H9 (cell line): ENCODE results near the gene ZBTB12. TPM values are rescaled to one million over a fixed set of nuclear protein-coding genes. Genes with fewer than 3 reads are reported as not detected.

Source experiments
- DNase-seq: peaks from one replicate; pipeline ENCODE4 v3.0.0-alpha.2; 2017
- H2AFZ ChIP-seq: one replicate; pipeline ENCODE4 v1.6.1; 2013; ENCODE audit warnings: mild to moderate bottlenecking, low read length, control low read depth, moderate library complexity
- H2AK5ac ChIP-seq: 2 replicates; pipeline ENCODE4 v1.6.1; 2013; ENCODE audit warnings: low read length, control low read depth, mixed read lengths; ENCODE audit not compliant: insufficient read length
- H2BK120ac ChIP-seq: one replicate; pipeline ENCODE4 v1.6.1; 2013; ENCODE audit warnings: low read depth, mild to moderate bottlenecking, low read length, control low read depth, inconsistent platforms; ENCODE audit not compliant: poor library complexity, severe bottlenecking
- H2BK12ac ChIP-seq: 2 replicates; pipeline ENCODE4 v1.6.1; 2013; ENCODE audit warnings: low read length, control low read depth, mixed read lengths, low read depth; ENCODE audit not compliant: insufficient read length
- H2BK15ac ChIP-seq: 2 replicates; pipeline ENCODE4 v1.6.1; 2013; ENCODE audit warnings: low read depth, low read length, control low read depth
- H2BK20ac ChIP-seq: one replicate; pipeline ENCODE4 v1.6.1; 2013; ENCODE audit warnings: low read depth, mild to moderate bottlenecking, low read length, control low read depth, inconsistent platforms; ENCODE audit not compliant: poor library complexity, severe bottlenecking
- H2BK5ac ChIP-seq: 2 replicates; pipeline ENCODE4 v1.6.1; 2013; ENCODE audit warnings: low read length, control low read depth, mixed read lengths; ENCODE audit not compliant: insufficient read length
- H3K14ac ChIP-seq: 2 replicates; pipeline ENCODE4 v1.6.1; 2013; ENCODE audit warnings: low read length, control low read depth; ENCODE audit not compliant: insufficient read depth
- H3K18ac ChIP-seq: 2 replicates; pipeline ENCODE4 v1.6.1; 2013; ENCODE audit warnings: low read depth, mild to moderate bottlenecking, mixed read lengths, low read length, control low read depth; ENCODE audit not compliant: insufficient read length
- H3K23ac ChIP-seq: 2 replicates; pipeline ENCODE4 v1.6.1; 2013; ENCODE audit warnings: low read length, control low read depth, mixed read lengths, low read depth; ENCODE audit not compliant: insufficient read length
- H3K23me2 ChIP-seq: 2 replicates; pipeline ENCODE4 v1.6.1; 2013; ENCODE audit warnings: low read depth, mild to moderate bottlenecking, mixed read lengths, low read length, control low read depth; ENCODE audit not compliant: insufficient read length, poor library complexity, severe bottlenecking
- H3K27ac ChIP-seq: 2 replicates; pipeline ENCODE4 v1.5.1; 2013; ENCODE audit warnings: low read length, control low read depth, mixed read lengths, low read depth; ENCODE audit not compliant: insufficient read length
- H3K27me3 ChIP-seq: 2 replicates; pipeline ENCODE4 v1.6.1; 2013; ENCODE audit warnings: low read length, control low read depth, inconsistent platforms; ENCODE audit not compliant: insufficient read depth
- H3K4ac ChIP-seq: 2 replicates; pipeline ENCODE4 v1.6.1; 2013; ENCODE audit warnings: low read depth, mild to moderate bottlenecking, control low read depth, inconsistent platforms, low read length, moderate library complexity
- H3K4me1 ChIP-seq: 2 replicates; pipeline ENCODE4 v1.6.1; 2013; ENCODE audit warnings: low read length, control low read depth, inconsistent platforms; ENCODE audit not compliant: insufficient read depth
- H3K4me2 ChIP-seq: 2 replicates; pipeline ENCODE4 v1.6.1; 2013; ENCODE audit warnings: low read length, control low read depth, mixed read lengths; ENCODE audit not compliant: insufficient read length, insufficient read depth
- H3K56ac ChIP-seq: 2 replicates; pipeline ENCODE4 v1.6.1; 2013; ENCODE audit warnings: low read depth, mild to moderate bottlenecking, mixed read lengths, low read length, control low read depth; ENCODE audit not compliant: insufficient read length
- H3K79me1 ChIP-seq: 2 replicates; pipeline ENCODE4 v1.6.1; 2013; ENCODE audit warnings: low read depth, mild to moderate bottlenecking, moderate library complexity, low read length, control low read depth, inconsistent platforms; ENCODE audit not compliant: insufficient read depth, poor library complexity, severe bottlenecking
- H3K79me2 ChIP-seq: 2 replicates; pipeline ENCODE4 v1.6.1; 2013; ENCODE audit warnings: low read length, control low read depth, inconsistent platforms; ENCODE audit not compliant: insufficient read depth
- H3K9ac ChIP-seq: 2 replicates; pipeline ENCODE4 v1.6.1; 2013; ENCODE audit warnings: low read length, control low read depth, mixed read lengths; ENCODE audit not compliant: insufficient read length; ENCODE audit errors: extremely low read depth
- H3K9me3 ChIP-seq: one replicate; pipeline ENCODE4 v1.6.1; 2013; ENCODE audit warnings: low read depth, low read length, inconsistent platforms; ENCODE audit not compliant: control insufficient read depth
- H3T11ph ChIP-seq: one replicate; pipeline ENCODE4 v1.6.1; 2013; ENCODE audit warnings: mild to moderate bottlenecking, low read length, control low read depth, inconsistent platforms
- H4K20me1 ChIP-seq: one replicate; pipeline ENCODE4 v1.6.1; 2013; ENCODE audit not compliant: control insufficient read depth, insufficient read length, insufficient read depth
- H4K5ac ChIP-seq: 2 replicates; pipeline ENCODE4 v1.6.1; 2013; ENCODE audit warnings: low read depth, mild to moderate bottlenecking, mixed read lengths, low read length, control low read depth; ENCODE audit not compliant: insufficient read length
- H4K8ac ChIP-seq: replicated peaks from 2 replicates; pipeline ENCODE4 v1.6.1; 2013; ENCODE audit warnings: low read length, control low read depth, mixed read lengths, low read depth; ENCODE audit not compliant: insufficient read length
- H4K91ac ChIP-seq: 2 replicates; pipeline ENCODE4 v1.6.1; 2013; ENCODE audit warnings: low read depth, mild to moderate bottlenecking, moderate library complexity, mixed read lengths, low read length, control low read depth; ENCODE audit not compliant: insufficient read length
- H3K27ac Mint-ChIP-seq, 3 experiments: 2 replicates in 2 of 3; 3 replicates in 1 of 3; pipeline ENCODE4 v1.8.0; 2020 to 2021; ENCODE audit warnings: mixed read lengths in 3 of 3, mild to moderate bottlenecking in 1 of 3, moderate library complexity in 1 of 3
- H3K27me3 Mint-ChIP-seq: 2 replicates; pipeline ENCODE4 v1.8.0; 2021; ENCODE audit warnings: low read depth, mild to moderate bottlenecking, moderate library complexity, mixed read lengths
- H3K36me3 Mint-ChIP-seq, 3 experiments: 2 replicates in 2 of 3; 3 replicates in 1 of 3; pipeline ENCODE4 v1.8.0; 2020 to 2021; ENCODE audit warnings: low read depth in 3 of 3, mixed read lengths in 3 of 3; ENCODE audit not compliant: insufficient read depth in 1 of 3
- H3K4me1 Mint-ChIP-seq, 2 experiments: 2 replicates each; pipeline ENCODE4 v1.8.0; 2020; ENCODE audit warnings: mixed read lengths in 2 of 2
- H3K4me3 Mint-ChIP-seq, 2 experiments: 2 replicates in 1 of 2; 3 replicates in 1 of 2; pipeline ENCODE4 v1.8.0; 2020 to 2021; ENCODE audit warnings: mild to moderate bottlenecking in 2 of 2, mixed read lengths in 2 of 2, moderate library complexity in 1 of 2
- H3K9me3 Mint-ChIP-seq, 2 experiments: 2 replicates in 1 of 2; 3 replicates in 1 of 2; pipeline ENCODE4 v1.8.0; 2020; ENCODE audit warnings: mild to moderate bottlenecking in 2 of 2, mixed read lengths in 2 of 2, moderate library complexity in 1 of 2
- WGBS: extraction: QIAGEN DNeasy Blood & Tissue Kit; methylation state at CpG from one replicate; pipeline ENCODE4 v1.1.7; 2013; ENCODE audit warnings: missing lambda C conversion rate, low lambda C conversion rate, mixed read lengths; ENCODE audit not compliant: insufficient read length; ENCODE audit errors: extremely low coverage; 5-methylcytosine and 5-hydroxymethylcytosine counted together
- total RNA-seq: library from RNA; stranded (reverse); gene quantifications from 2 replicates; pipeline ENCODE4 v1.2.1, GENCODE V29; 2021
- TF ChIP-seq, protein P1 (sequence below): fragments of 200-600 bp; sonication (generic); conservative IDR thresholded peaks from 3 replicates; pipeline ENCODE4 v1.8.0; 2021; ENCODE audit warnings: antibody characterized with exemption, mild to moderate bottlenecking

The ZBTB12 gene
- total RNA-seq, 1 experiment from 2014 or later = 31.0 TPM

DNA sequence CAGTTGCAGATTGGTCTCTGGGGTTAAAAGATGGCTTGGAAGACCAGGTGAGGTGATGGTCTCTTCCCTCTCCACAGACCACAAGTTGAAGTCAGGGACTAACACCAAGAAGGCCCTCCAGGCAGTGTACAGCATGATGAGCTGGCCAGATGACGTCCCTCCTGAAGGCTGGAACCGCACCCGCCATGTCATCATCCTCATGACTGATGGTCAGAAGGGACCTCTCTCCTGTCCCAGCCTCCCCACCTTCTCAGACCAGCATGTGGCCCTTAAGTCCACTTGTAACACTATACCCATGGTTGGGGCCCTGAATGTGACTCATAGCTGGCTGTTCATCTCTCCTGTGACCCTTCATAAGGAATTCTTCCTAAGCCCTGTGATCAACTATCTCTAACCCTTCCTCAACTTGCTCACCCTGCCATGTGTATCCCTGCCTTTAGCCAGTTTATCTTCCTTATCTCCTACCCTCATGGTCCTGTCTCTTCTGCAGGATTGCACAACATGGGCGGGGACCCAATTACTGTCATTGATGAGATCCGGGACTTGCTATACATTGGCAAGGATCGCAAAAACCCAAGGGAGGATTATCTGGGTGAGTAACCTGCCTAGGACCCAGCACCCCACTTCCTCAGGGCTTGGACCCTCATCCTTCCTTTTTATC is 47.0 kb upstream of the ZBTB12 start:
- H3K18ac ChIP-seq = no peak overlapping the region
- no peaks in the 10 kb centered on the region for H3K79me2 ChIP-seq
- no peaks in the 10 kb centered on the region for H3K4me1 ChIP-seq
- DNase-seq = no peak
- Mint-ChIP-seq H3K9me3 (no peaks in the 10 kb centered on the region), H3K27ac (peak overlapping the region in 1 of 3 experiments; percentile 3; a peak in 2 of 7 replicates), H3K36me3 (peaks cover 8 to 37% (median 21%) of the 10 kb centered on the region in 3 experiments; a peak in 6 of 7 replicates), H3K27me3 (peaks cover 43% of the 10 kb centered on the region), H3K4me3 (no peak overlapping the region), H3K4me1 (peaks cover 5 to 8% of the 10 kb centered on the region in 2 experiments; a peak in 3 of 4 replicates)
- no peak overlapping the region for H2BK120ac ChIP-seq
- H3K4me2 ChIP-seq = no peak overlapping the region
- no peak overlapping the region for H3K4ac ChIP-seq
- H3T11ph ChIP-seq = no peak overlapping the region
- H2BK12ac ChIP-seq = no peak overlapping the region
- H3K9me3 ChIP-seq = no peaks in the 10 kb centered on the region
- H3K27ac ChIP-seq = no peak overlapping the region
- no peak overlapping the region for H3K23ac ChIP-seq
- H3K23me2 ChIP-seq = no peaks in the 10 kb centered on the region
- H3K14ac ChIP-seq = no peak overlapping the region
- H2AK5ac ChIP-seq = no peak overlapping the region
- TF ChIP-seq, protein P1, sequence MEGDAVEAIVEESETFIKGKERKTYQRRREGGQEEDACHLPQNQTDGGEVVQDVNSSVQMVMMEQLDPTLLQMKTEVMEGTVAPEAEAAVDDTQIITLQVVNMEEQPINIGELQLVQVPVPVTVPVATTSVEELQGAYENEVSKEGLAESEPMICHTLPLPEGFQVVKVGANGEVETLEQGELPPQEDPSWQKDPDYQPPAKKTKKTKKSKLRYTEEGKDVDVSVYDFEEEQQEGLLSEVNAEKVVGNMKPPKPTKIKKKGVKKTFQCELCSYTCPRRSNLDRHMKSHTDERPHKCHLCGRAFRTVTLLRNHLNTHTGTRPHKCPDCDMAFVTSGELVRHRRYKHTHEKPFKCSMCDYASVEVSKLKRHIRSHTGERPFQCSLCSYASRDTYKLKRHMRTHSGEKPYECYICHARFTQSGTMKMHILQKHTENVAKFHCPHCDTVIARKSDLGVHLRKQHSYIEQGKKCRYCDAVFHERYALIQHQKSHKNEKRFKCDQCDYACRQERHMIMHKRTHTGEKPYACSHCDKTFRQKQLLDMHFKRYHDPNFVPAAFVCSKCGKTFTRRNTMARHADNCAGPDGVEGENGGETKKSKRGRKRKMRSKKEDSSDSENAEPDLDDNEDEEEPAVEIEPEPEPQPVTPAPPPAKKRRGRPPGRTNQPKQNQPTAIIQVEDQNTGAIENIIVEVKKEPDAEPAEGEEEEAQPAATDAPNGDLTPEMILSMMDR = no peak
- H2BK20ac ChIP-seq = no peak overlapping the region
- peaks cover 2% of the 10 kb centered on the region for H4K20me1 ChIP-seq
- no peak overlapping the region for H2AFZ ChIP-seq
- no peak overlapping the region for H3K56ac ChIP-seq
- H3K27me3 ChIP-seq = no peaks in the 10 kb centered on the region
- no peak overlapping the region for H2BK15ac ChIP-seq
- H2BK5ac ChIP-seq = no peak overlapping the region
- no peak overlapping the region for H4K5ac ChIP-seq
- no peak overlapping the region for H4K91ac ChIP-seq
- H3K79me1 ChIP-seq = no peaks in the 10 kb centered on the region
- H3K9ac ChIP-seq = no peak overlapping the region
- H4K8ac ChIP-seq = no peak overlapping the region
- WGBS = no CpG with 5 or more reads among the region's 6 CpGs
